Colonic mucosa (tissue), 4 donors: ENCODE data around the gene NNT. TPM values are rescaled to one million over a fixed set of nuclear protein-coding genes. Genes with fewer than 3 reads are reported as not detected.

ENCODE experiments used
- DNase-seq: peaks from one replicate; pipeline ENCODE4 v3.0.0-alpha.2; 2020
- H3K27ac ChIP-seq: fragments of 200-600 bp; one replicate; pipeline ENCODE4 v1.8.0; 2021
- H3K27me3 ChIP-seq: fragments of 200-600 bp; one replicate; pipeline ENCODE4 v1.8.0; 2021
- H3K36me3 ChIP-seq: fragments of 200-600 bp; one replicate; pipeline ENCODE4 v1.8.0; 2021
- H3K4me1 ChIP-seq: fragments of 200-600 bp; one replicate; pipeline ENCODE4 v1.8.0; 2021; ENCODE audit warnings: mild to moderate bottlenecking
- H3K4me3 ChIP-seq: fragments of 200-600 bp; one replicate; pipeline ENCODE4 v1.8.0; 2021
- H3K9ac ChIP-seq, 2 donors: one replicate each; pipeline ENCODE4 v1.7.0; 2013; ENCODE audit warnings: control low read depth in 2 of 2, low read depth in 2 of 2, low read length in 2 of 2
- H3K9me3 ChIP-seq: fragments of 200-600 bp; one replicate; pipeline ENCODE4 v1.8.0; 2021
- CTCF ChIP-seq: fragments of 200-600 bp; IDR thresholded peaks from one replicate; pipeline ENCODE4 v1.8.0; 2022; ENCODE audit warnings: antibody characterized with exemption, mild to moderate bottlenecking
- intact Hi-C: fragments of 100-400 bp; cut with DNase I; formaldehyde crosslinking; loops from one replicate; pipeline ENCODE4 v1.14.1; 2022
- total RNA-seq, 2 donors: library from RNA; stranded (reverse); fragmentation: NEBNext Ultra II Directional in 1 of 2; extraction: Animal tissue kit (Norgen Biotek cat#: 25700) in 1 of 2; gene quantifications; one replicate each; pipeline ENCODE4 v1.2.1, GENCODE V29; 2021
- donor health status: healthy.
- donor health status: DM: no; HTN: no; CAD: no.
- donor health status: DM: no; HTN: no; CAD: no.

The NNT gene
- total RNA-seq, 2 donors from 2014 or later, result 81.3 to 148 TPM

- TF ChIP-seq CTCF, result no peak
- Histone ChIP-seq H3K9me3 (no peaks in the 10 kb centered on the region), H3K27me3 (no peaks in the 10 kb centered on the region), H3K4me3 (no peak overlapping the region), H3K4me1 (no peaks in the 10 kb centered on the region), H3K27ac (no peak overlapping the region), H3K36me3 (peaks cover 9% of the 10 kb centered on the region), H3K9ac (no peak overlapping the region)
- intact Hi-C loops, result no loop called here
- no peak for DNase-seq
These were observed 81.0 kb downstream of the NNT start for GRCh38 chr5:43683884-43684471.

GRCh38 chr5:43685252-43685950, 82.4 kb downstream of the NNT start:
- H3K27ac ChIP-seq, result no peak overlapping the region
- H3K27me3 ChIP-seq, result no peaks in the 10 kb centered on the region
- H3K9me3 ChIP-seq, result no peaks in the 10 kb centered on the region
- no peak for TF ChIP-seq CTCF
- no peak overlapping the region for H3K4me3 ChIP-seq
- H3K4me1 ChIP-seq, result no peaks in the 10 kb centered on the region
- H3K9ac ChIP-seq, result no peak overlapping the region
- DNase-seq, result no peak
- intact Hi-C loops, result no loop called here
- H3K36me3 ChIP-seq, result peaks cover 9% of the 10 kb centered on the region

GRCh38 chr5:43687275-43687674, 84.3 kb downstream of the NNT start:
- TF ChIP-seq CTCF, result no peak
- no peak for DNase-seq
- Histone ChIP-seq H3K9me3 (no peaks in the 10 kb centered on the region), H3K27ac (no peak overlapping the region), H3K4me1 (no peaks in the 10 kb centered on the region), H3K9ac (no peak overlapping the region), H3K4me3 (no peak overlapping the region), H3K36me3 (peaks cover 9% of the 10 kb centered on the region), H3K27me3 (no peaks in the 10 kb centered on the region)
- intact Hi-C loops, result no loop called here

- no peaks in the 10 kb centered on the region for H3K4me1 ChIP-seq
- no peak overlapping the region for H3K9ac ChIP-seq
- H3K4me3 ChIP-seq, result no peak overlapping the region
- no peak for TF ChIP-seq CTCF
- no peaks in the 10 kb centered on the region for H3K27me3 ChIP-seq
- no peak for DNase-seq
- H3K9me3 ChIP-seq, result no peaks in the 10 kb centered on the region
- H3K36me3 ChIP-seq, result no peaks in the 10 kb centered on the region
- no peak overlapping the region for H3K27ac ChIP-seq
- intact Hi-C loops, result no loop called here
These were observed 88.3 kb downstream of the NNT start for GRCh38 chr5:43691275-43691674.

- Histone ChIP-seq H3K36me3 (no peaks in the 10 kb centered on the region), H3K4me1 (no peaks in the 10 kb centered on the region), H3K27me3 (no peaks in the 10 kb centered on the region), H3K9ac (no peak overlapping the region), H3K27ac (no peak overlapping the region), H3K9me3 (no peaks in the 10 kb centered on the region), H3K4me3 (no peak overlapping the region)
- DNase-seq, result no peak
- no peak for TF ChIP-seq CTCF
- intact Hi-C loops, result no loop called here
These were observed 88.9 kb downstream of the NNT start for GRCh38 chr5:43691893-43692292.
